RWPE1 (cell line): Measurements from ENCODE around the gene KRTAP5-8.
"Not testable (repeated sequence)": the region's sequence is repeated elsewhere in the genome, so short reads cannot be mapped to it uniquely, and the experiment has no call there.

ENCODE experiments used
- CTCF ChIA-PET: fragments of 350-600 bp; sonication (Branson Sonifier 250); formaldehyde crosslinking; extraction: SDS; loops from one replicate; lab custom pipeline; 2021; lab: Yijun Ruan, JAX
- POLR2A ChIA-PET: fragments of 400-600 bp; formaldehyde crosslinking; extraction: SDS; loops from one replicate; lab custom pipeline; 2020; ENCODE audit warnings: antibody characterized with exemption; ENCODE audit not compliant: low non-redundant PET; lab: Yijun Ruan, JAX
- DNase-seq: peaks from one replicate; pipeline ENCODE4 v3.0.0; 2012; ENCODE audit warnings: low spot score
- H3K27ac ChIP-seq: fragments of 450-650 bp; 2 replicates; pipeline ENCODE4 v1.5.1; 2017
- TF ChIP-seq, protein P1 (sequence below): fragments of 450-650 bp; conservative IDR thresholded peaks from 2 replicates; pipeline ENCODE4 v1.5.1; 2017; ENCODE audit warnings: low read depth, mild to moderate bottlenecking

The KRTAP5-8 gene

GRCh38 chr11:71527576-71528210 is 10.1 kb upstream of the KRTAP5-8 start:
- CTCF ChIA-PET: no interaction called here

DNA sequence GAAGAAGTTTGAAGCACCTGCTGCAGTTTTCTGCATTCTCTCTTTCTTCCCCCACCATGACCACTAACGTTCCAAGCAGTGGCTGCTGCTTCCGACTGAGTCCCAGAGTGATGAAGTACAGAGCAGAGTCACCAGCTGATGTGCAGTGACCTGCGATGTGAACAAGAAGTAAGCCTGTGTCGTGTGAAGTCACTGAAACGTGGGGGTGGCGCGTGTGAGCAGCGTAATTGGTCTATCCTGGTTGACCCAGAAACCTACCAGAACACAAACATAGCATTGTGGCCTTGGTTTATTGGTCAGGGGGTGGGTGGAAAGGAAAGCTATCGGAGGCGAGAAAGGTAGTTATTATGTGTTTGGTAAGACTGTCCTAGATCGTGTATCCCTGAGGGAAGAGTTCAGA is 7.2 kb upstream of the KRTAP5-8 start:
- ChIA-PET CTCF (no interaction called here), POLR2A (no interaction called here)
- no peak for DNase-seq
- H3K27ac ChIP-seq: no peak overlapping the region
- TF ChIP-seq, protein P1, sequence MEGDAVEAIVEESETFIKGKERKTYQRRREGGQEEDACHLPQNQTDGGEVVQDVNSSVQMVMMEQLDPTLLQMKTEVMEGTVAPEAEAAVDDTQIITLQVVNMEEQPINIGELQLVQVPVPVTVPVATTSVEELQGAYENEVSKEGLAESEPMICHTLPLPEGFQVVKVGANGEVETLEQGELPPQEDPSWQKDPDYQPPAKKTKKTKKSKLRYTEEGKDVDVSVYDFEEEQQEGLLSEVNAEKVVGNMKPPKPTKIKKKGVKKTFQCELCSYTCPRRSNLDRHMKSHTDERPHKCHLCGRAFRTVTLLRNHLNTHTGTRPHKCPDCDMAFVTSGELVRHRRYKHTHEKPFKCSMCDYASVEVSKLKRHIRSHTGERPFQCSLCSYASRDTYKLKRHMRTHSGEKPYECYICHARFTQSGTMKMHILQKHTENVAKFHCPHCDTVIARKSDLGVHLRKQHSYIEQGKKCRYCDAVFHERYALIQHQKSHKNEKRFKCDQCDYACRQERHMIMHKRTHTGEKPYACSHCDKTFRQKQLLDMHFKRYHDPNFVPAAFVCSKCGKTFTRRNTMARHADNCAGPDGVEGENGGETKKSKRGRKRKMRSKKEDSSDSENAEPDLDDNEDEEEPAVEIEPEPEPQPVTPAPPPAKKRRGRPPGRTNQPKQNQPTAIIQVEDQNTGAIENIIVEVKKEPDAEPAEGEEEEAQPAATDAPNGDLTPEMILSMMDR: no peak

More at GRCh38 chr11:71527576-71528210, 10.1 kb upstream of the KRTAP5-8 start:
- POLR2A ChIA-PET: no interaction called here
- TF ChIP-seq, protein P1: no peak
- DNase-seq: no peak
- no peak overlapping the region for H3K27ac ChIP-seq

- POLR2A ChIA-PET: no interaction called here
- CTCF ChIA-PET: no interaction called here
- no peak for DNase-seq
Measured at GRCh38 chr11:71532036-71532610, 5.7 kb upstream of the KRTAP5-8 start.

GRCh38 chr11:71534711-71535608 is 2.9 kb upstream of the KRTAP5-8 start:
- POLR2A ChIA-PET, H3K27ac ChIP-seq, CTCF ChIA-PET, DNase-seq: not testable (repeated sequence)

More at GRCh38 chr11:71532036-71532610, 5.7 kb upstream of the KRTAP5-8 start:
- no peak overlapping the region for H3K27ac ChIP-seq
- TF ChIP-seq, protein P1: no peak

DNA sequence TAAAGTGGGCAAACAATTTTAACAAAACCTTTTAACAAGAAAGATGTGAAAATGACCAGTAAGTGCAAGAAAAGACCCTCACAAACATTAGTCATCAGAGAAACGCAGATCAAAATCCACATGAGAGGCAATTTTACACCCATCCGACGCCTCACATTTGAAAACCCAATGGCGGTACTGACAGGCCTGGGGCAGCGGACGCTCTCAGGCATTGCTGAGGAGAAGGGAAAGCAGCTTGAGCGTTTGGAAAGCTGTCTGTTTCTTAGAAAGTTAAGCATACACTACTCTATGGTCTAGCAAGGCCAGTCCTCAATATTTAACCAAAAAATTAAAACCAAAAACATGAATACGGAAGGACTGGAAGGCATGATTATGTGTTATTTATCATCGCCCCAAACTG is 2.0 kb upstream of the KRTAP5-8 start:
- no peak overlapping the region for H3K27ac ChIP-seq
- POLR2A ChIA-PET: no interaction called here
- CTCF ChIA-PET: no interaction called here
- DNase-seq: no peak
- TF ChIP-seq, protein P1: no peak

DNA sequence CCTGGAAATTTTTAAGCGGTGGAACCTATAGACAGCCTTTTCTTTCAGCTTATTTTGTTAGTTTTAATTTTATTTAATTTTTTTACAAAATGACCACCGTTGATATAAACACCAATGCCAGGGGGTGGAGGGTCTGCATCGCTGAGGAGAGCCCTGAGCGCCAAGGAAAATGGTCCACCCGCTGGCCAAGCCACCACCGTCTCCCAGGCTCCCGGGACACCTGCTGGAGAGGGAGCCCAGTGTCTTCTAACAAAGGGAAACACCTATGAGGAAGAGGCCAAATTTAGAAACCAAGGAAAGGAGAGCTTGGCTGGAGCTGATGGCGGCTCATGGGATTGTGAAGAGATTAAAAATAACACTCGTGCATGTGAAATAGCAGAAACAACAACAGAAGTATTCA is 288 bp upstream of the KRTAP5-8 start:
- no peak for DNase-seq
- no peak overlapping the region for H3K27ac ChIP-seq
- POLR2A ChIA-PET: no interaction called here
- CTCF ChIA-PET: interaction anchor here (0.7 to 1.0 kb wide), 2 partner anchors 16 to 22 kb away, joined by 3 to 6 read pairs; no protein-coding TSS in a partner anchor
- TF ChIP-seq, protein P1: no peak
